MCF 10A (cell line): Measurements from ENCODE around the gene DDX23. TPM values are rescaled to one million over a fixed set of nuclear protein-coding genes. Genes with fewer than 3 reads are reported as not detected.

ENCODE experiments used
- BruUV-seq: library from RNA; stranded (reverse); fragments of 400-500 nt; replicated peaks from 2 replicates; lab custom pipeline; 2021; lab: Mats Ljungman, UMichigan
- CTCF ChIA-PET: fragments of 300-600 bp; sonication (Branson Sonifier 250); formaldehyde crosslinking; extraction: SDS; loops from one replicate; lab custom pipeline; 2021; ENCODE audit warnings: antibody characterized with exemption, inconsistent platforms; lab: Yijun Ruan, JAX
- POLR2A ChIA-PET: fragments of 300-600, 350-650 bp; sonication (Branson Sonifier 250); formaldehyde crosslinking; extraction: SDS; loops from one replicate; lab custom pipeline; 2020; ENCODE audit warnings: antibody characterized with exemption, inconsistent platforms; lab: Yijun Ruan, JAX
- DNase-seq: peaks from one replicate; pipeline ENCODE4 v3.0.0-alpha.2; 2018; ENCODE audit not compliant: unreplicated experiment
- H3K27ac Mint-ChIP-seq: one replicate; pipeline ENCODE4 v1.8.0; 2022; ENCODE audit warnings: mild to moderate bottlenecking, low read depth, mixed read lengths; ENCODE audit not compliant: unreplicated experiment
- H3K27me3 Mint-ChIP-seq: one replicate; pipeline ENCODE4 v1.8.0; 2022; ENCODE audit warnings: mixed read lengths; ENCODE audit not compliant: insufficient read depth, unreplicated experiment
- H3K36me3 Mint-ChIP-seq: one replicate; pipeline ENCODE4 v1.8.0; 2022; ENCODE audit warnings: mild to moderate bottlenecking, moderate library complexity, mixed read lengths; ENCODE audit not compliant: insufficient read depth, unreplicated experiment
- H3K4me1 Mint-ChIP-seq: one replicate; pipeline ENCODE4 v1.8.0; 2022; ENCODE audit warnings: mixed read lengths; ENCODE audit not compliant: insufficient read depth, unreplicated experiment
- H3K4me3 Mint-ChIP-seq: one replicate; pipeline ENCODE4 v1.8.0; 2022; ENCODE audit warnings: mild to moderate bottlenecking, moderate library complexity, mixed read lengths; ENCODE audit not compliant: unreplicated experiment
- H3K9me3 Mint-ChIP-seq: one replicate; pipeline ENCODE4 v1.8.0; 2022; ENCODE audit warnings: mixed read lengths; ENCODE audit not compliant: unreplicated experiment
- CTCF ChIP-seq: fragments of 200-600 bp; IDR thresholded peaks from one replicate; pipeline ENCODE4 v1.8.0; 2022; ENCODE audit warnings: antibody characterized with exemption, mild to moderate bottlenecking; ENCODE audit not compliant: unreplicated experiment
- intact Hi-C: fragments of 100-400 bp; cut with micrococcal nuclease; formaldehyde crosslinking; loops from 2 replicates; pipeline ENCODE4 v1.14.1; 2022
- total RNA-seq: library from RNA; stranded (reverse); gene quantifications from 2 replicates; pipeline ENCODE4 v1.2.3, GENCODE V29; 2022

The DDX23 gene
- total RNA-seq, 1 experiment from 2014 or later = 88.4 TPM

GRCh38 chr12:48883305-48884161 is 31.6 kb upstream of the DDX23 start:
- POLR2A ChIA-PET = interaction anchor here (0.6 to 0.8 kb wide), 2 partner anchors 31 to 34 kb away, joined by 3 to 4 read pairs; partner anchors contain the start of gene DDX23
- H3K27me3 Mint-ChIP-seq = peaks cover 27% of the 10 kb centered on the region
- no TSS peak for BruUV-seq
- CTCF ChIA-PET = interaction anchor here (1.2 to 1.9 kb wide), 3 partner anchors 29 to 105 kb away, joined by 3 to 6 read pairs (median 4); no protein-coding TSS in a partner anchor
- TF ChIP-seq CTCF = no peak
- H3K27ac Mint-ChIP-seq = peak overlapping the region; percentile 16
- intact Hi-C loops = no loop called here
- DNase-seq = no peak
- H3K4me1 Mint-ChIP-seq = peaks cover 8% of the 10 kb centered on the region
- H3K36me3 Mint-ChIP-seq = peaks cover 6% of the 10 kb centered on the region
- H3K4me3 Mint-ChIP-seq = no peak overlapping the region
- no peaks in the 10 kb centered on the region for H3K9me3 Mint-ChIP-seq

GRCh38 chr12:48882972-48883304 is 31.0 kb upstream of the DDX23 start:
- no TSS peak for BruUV-seq
- TF ChIP-seq CTCF = no peak
- Mint-ChIP-seq H3K4me1 (peaks cover 8% of the 10 kb centered on the region), H3K9me3 (no peaks in the 10 kb centered on the region), H3K27me3 (peaks cover 27% of the 10 kb centered on the region), H3K4me3 (no peak overlapping the region), H3K36me3 (peaks cover 6% of the 10 kb centered on the region), H3K27ac (no peak overlapping the region)
- ChIA-PET POLR2A (interaction anchor here (1.2 kb wide), 1 partner anchor 16 kb away, joined by 3 read pairs; no protein-coding TSS in a partner anchor), CTCF (interaction anchor here (1.9 to 4.8 kb wide), 2 partner anchors 30 to 105 kb away, joined by 4 to 24 read pairs; partner anchors contain the start of gene DDX23)
- intact Hi-C loops = no loop called here
- no peak for DNase-seq

- no peak overlapping the region for H3K4me3 Mint-ChIP-seq
- no peak for TF ChIP-seq CTCF
- no peak overlapping the region for H3K27ac Mint-ChIP-seq
- no TSS peak for BruUV-seq
- intact Hi-C loops = no loop called here
- peaks cover 27% of the 10 kb centered on the region for H3K27me3 Mint-ChIP-seq
- no peak for DNase-seq
- H3K4me1 Mint-ChIP-seq = peaks cover 8% of the 10 kb centered on the region
- CTCF ChIA-PET = interaction anchor here (1.4 to 4.8 kb wide), 3 partner anchors 8 to 54 kb away, joined by 4 to 24 read pairs (median 11); partner anchors contain the start of gene DDX23
- POLR2A ChIA-PET = interaction anchor here (1.2 kb wide), 1 partner anchor 15 kb away, joined by 3 read pairs; no protein-coding TSS in a partner anchor
- peaks cover 6% of the 10 kb centered on the region for H3K36me3 Mint-ChIP-seq
- no peaks in the 10 kb centered on the region for H3K9me3 Mint-ChIP-seq
These were observed 30.3 kb upstream of the DDX23 start for GRCh38 chr12:48882315-48882687.

- no TSS peak for BruUV-seq
These were observed 29.8 kb upstream of the DDX23 start for GRCh38 chr12:48881686-48882314.

More at GRCh38 chr12:48881686-48882314, 29.8 kb upstream of the DDX23 start:
- ChIA-PET CTCF (interaction anchor here (1.4 to 4.8 kb wide), 3 partner anchors 9 to 54 kb away, joined by 4 to 24 read pairs (median 11); partner anchors contain the start of gene DDX23), POLR2A (interaction anchor here (1.0 to 1.9 kb wide), 3 partner anchors 10 to 67 kb away, joined by 3 to 4 read pairs (median 4); no protein-coding TSS in a partner anchor)
- H3K27me3 Mint-ChIP-seq = peaks cover 27% of the 10 kb centered on the region
- H3K9me3 Mint-ChIP-seq = no peaks in the 10 kb centered on the region
- peaks cover 6% of the 10 kb centered on the region for H3K36me3 Mint-ChIP-seq
- no peak for TF ChIP-seq CTCF
- intact Hi-C loops = no loop called here
- no peak overlapping the region for H3K4me3 Mint-ChIP-seq
- no peak overlapping the region for H3K27ac Mint-ChIP-seq
- peaks cover 8% of the 10 kb centered on the region for H3K4me1 Mint-ChIP-seq
- DNase-seq = no peak
